Uterus (tissue), 4 donors: Measurements from ENCODE around the gene UBE4B. TPM values are rescaled to one million over a fixed set of nuclear protein-coding genes. Genes with fewer than 3 reads are reported as not detected.

Experiments used
- DNase-seq, 2 donors: peaks; one replicate each; pipeline ENCODE4 v3.0.0-alpha.2; 2019 to 2020
- H3K27ac ChIP-seq, 2 donors: fragments of 200-600 bp; sonication (generic); 1 replicate in 1 of 2; 2 replicates in 1 of 2; pipeline ENCODE4 v1.5.1; 2016 to 2018
- H3K27me3 ChIP-seq, 2 donors: fragments of 200-600 bp; sonication (generic); one replicate each; pipeline ENCODE4 v1.5.1; 2018 to 2019; ENCODE audit warnings: control low read depth in 1 of 2
- H3K36me3 ChIP-seq, 2 donors: fragments of 200-600 bp; sonication (generic); one replicate each; pipeline ENCODE4 v1.5.1; 2019; ENCODE audit warnings: control low read depth in 1 of 2
- H3K4me1 ChIP-seq, 2 donors: fragments of 200-600 bp; sonication (generic); one replicate each; pipeline ENCODE4 v1.5.1; 2018 to 2019; ENCODE audit warnings: control low read depth in 1 of 2
- H3K4me3 ChIP-seq, 2 donors: fragments of 200-600 bp; sonication (generic); 1 replicate in 1 of 2; 2 replicates in 1 of 2; pipeline ENCODE4 v1.5.1; 2018 to 2019; ENCODE audit warnings: mild to moderate bottlenecking in 1 of 2
- H3K9me3 ChIP-seq, 2 donors: fragments of 200-600 bp; sonication (generic); one replicate each; pipeline ENCODE4 v1.5.1; 2019; ENCODE audit warnings: control low read depth in 1 of 2
- POLR2A ChIP-seq, 2 donors: fragments of 450-650 bp; IDR thresholded peaks; one replicate each; pipeline ENCODE4 v1.6.1; 2016; ENCODE audit warnings: antibody characterized with exemption in 2 of 2, mild to moderate bottlenecking in 1 of 2, moderate library complexity in 1 of 2
- intact Hi-C: fragments of 100-400 bp; cut with DNase I; formaldehyde crosslinking; loops from one replicate; pipeline ENCODE4 v1.15.1; 2023; ENCODE audit warnings: low total_unique reads
- total RNA-seq, 4 donors: library from RNA; depleted of rRNA in 3 of 4; stranded (reverse); fragments of >200 nt in 3 of 4; gene quantifications; one replicate each; pipeline versions ENCODE4 v1.1.0 to v1.2.4, GENCODE V29; 2014 to 2023
- TF ChIP-seq, protein P1 (sequence below), 4 experiments: fragments of 200-600 bp in 2 of 4; fragments of 450-650 bp in 2 of 4; sonication (generic) in 2 of 4; IDR thresholded peaks; one replicate each; pipeline ENCODE4 v1.5.1; 2016 to 2019; ENCODE audit warnings: antibody characterized with exemption in 4 of 4, mild to moderate bottlenecking in 2 of 4, moderate library complexity in 1 of 4
- donor health status: DM: yes; HTN: yes; CAD: no.

UBE4B gene
- total RNA-seq, 4 donors from 2014 or later: 15.4 to 54.2 (median 30.4) TPM

DNA sequence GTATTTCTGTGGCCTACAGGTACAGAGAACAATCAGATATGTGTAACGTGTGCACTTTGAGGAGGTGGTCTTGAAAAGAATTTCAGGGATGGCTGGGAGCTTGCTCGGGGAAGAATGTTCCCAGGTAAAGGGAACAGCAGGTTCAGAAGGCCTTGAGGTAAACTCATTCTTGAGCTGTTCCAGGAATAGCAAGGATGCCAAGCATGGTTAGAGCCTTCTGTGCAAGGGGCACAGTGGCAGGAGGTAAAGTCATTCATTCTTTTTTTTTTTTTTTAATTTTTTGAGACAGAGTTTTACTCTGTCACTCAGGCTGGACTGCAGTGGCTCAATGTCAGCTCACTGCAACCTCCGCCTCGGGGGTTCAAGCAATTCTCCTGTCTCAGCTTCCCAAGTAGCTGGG lies 10.0 kb downstream of the UBE4B start:
- H3K27me3 ChIP-seq: no peaks in the 10 kb centered on the region
- TF ChIP-seq, protein P1, sequence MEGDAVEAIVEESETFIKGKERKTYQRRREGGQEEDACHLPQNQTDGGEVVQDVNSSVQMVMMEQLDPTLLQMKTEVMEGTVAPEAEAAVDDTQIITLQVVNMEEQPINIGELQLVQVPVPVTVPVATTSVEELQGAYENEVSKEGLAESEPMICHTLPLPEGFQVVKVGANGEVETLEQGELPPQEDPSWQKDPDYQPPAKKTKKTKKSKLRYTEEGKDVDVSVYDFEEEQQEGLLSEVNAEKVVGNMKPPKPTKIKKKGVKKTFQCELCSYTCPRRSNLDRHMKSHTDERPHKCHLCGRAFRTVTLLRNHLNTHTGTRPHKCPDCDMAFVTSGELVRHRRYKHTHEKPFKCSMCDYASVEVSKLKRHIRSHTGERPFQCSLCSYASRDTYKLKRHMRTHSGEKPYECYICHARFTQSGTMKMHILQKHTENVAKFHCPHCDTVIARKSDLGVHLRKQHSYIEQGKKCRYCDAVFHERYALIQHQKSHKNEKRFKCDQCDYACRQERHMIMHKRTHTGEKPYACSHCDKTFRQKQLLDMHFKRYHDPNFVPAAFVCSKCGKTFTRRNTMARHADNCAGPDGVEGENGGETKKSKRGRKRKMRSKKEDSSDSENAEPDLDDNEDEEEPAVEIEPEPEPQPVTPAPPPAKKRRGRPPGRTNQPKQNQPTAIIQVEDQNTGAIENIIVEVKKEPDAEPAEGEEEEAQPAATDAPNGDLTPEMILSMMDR (IDR thresholded peaks at IDR 0.05): no peak
- TF ChIP-seq POLR2A (IDR thresholded peaks at IDR 0.05): no peak
- H3K36me3 ChIP-seq: no peaks in the 10 kb centered on the region
- intact Hi-C loops: no loop called here
- no peak for DNase-seq
- H3K9me3 ChIP-seq: no peaks in the 10 kb centered on the region
- H3K27ac ChIP-seq: no peak overlapping the region
- H3K4me1 ChIP-seq: peaks cover 0 to 8% of the 10 kb centered on the region in 2 donors
- H3K4me3 ChIP-seq: no peak overlapping the region

DNA sequence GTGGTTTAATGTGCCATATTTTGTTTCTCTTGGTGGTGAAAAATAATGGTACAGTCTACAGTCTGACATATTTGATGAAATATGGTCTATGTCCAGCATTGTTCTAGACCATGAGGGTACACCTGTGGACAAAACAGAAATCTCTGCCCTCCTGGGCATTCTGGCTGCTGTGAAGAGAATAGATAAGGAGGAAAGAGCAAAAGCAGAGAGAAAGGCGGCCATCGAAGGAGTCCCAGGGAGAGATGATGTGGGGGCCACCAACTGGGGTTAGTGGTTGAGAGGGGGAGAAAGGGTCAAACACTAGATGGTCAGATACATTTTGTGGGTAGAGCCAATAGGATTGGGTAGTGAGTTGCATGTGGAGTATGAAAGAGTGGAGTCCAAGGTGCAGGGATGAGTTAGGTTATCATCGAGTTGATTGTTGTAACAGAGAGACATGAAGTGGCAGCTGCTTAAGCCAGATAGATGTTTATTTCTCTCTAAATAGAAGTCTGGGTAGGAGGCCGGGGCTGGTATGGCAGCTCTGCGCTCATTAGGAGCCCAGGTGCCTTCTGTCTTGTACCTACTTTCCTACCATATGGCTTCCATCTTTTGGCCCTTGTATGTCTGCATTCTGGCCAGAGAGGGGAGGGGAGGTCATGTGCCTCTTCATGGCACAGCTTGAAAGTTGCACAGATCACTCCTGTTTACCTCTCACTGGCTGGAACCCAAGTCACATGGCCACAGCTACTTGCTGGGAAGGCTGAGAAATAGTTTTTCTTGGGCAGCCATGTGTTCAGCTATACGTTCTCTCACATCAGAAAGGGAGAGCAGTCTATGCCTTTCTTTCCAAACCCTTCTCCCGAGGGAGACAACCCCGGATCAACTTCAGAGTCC lies 13.0 kb downstream of the UBE4B start:
- Histone ChIP-seq H3K27me3 (no peaks in the 10 kb centered on the region), H3K9me3 (no peaks in the 10 kb centered on the region), H3K27ac (peak overlapping the region; percentile 54 to 72), H3K36me3 (no peaks in the 10 kb centered on the region), H3K4me3 (no peak overlapping the region), H3K4me1 (peaks cover 0 to 8% of the 10 kb centered on the region in 2 donors)
- intact Hi-C loops: no loop called here
- DNase-seq: peak in 1 of 2 donors; percentile 62
- no peak for TF ChIP-seq POLR2A (IDR thresholded peaks at IDR 0.05)
- TF ChIP-seq, protein P1 (IDR thresholded peaks at IDR 0.05): no peak

- no peak overlapping the region for H3K4me3 ChIP-seq
- no peaks in the 10 kb centered on the region for H3K9me3 ChIP-seq
- no peaks in the 10 kb centered on the region for H3K36me3 ChIP-seq
- H3K27ac ChIP-seq: peak overlapping the region; percentile 54 to 72
- H3K4me1 ChIP-seq: peaks cover 0 to 8% of the 10 kb centered on the region in 2 donors
- intact Hi-C loops: no loop called here
- H3K27me3 ChIP-seq: no peaks in the 10 kb centered on the region
- DNase-seq: no peak
- no peak for TF ChIP-seq POLR2A (IDR thresholded peaks at IDR 0.05)
- TF ChIP-seq, protein P1 (IDR thresholded peaks at IDR 0.05): no peak
Observed at GRCh38 chr1:10046356-10047085, 13.8 kb downstream of the UBE4B start.

GRCh38 chr1:10048601-10049000 lies 15.8 kb downstream of the UBE4B start:
- Histone ChIP-seq H3K9me3 (no peaks in the 10 kb centered on the region), H3K27ac (no peak overlapping the region), H3K27me3 (no peaks in the 10 kb centered on the region), H3K4me3 (no peak overlapping the region), H3K36me3 (no peaks in the 10 kb centered on the region), H3K4me1 (peaks cover 0 to 8% of the 10 kb centered on the region in 2 donors)
- no peak for DNase-seq
- TF ChIP-seq, protein P1 (IDR thresholded peaks at IDR 0.05): no peak
- TF ChIP-seq POLR2A (IDR thresholded peaks at IDR 0.05): no peak
- intact Hi-C loops: no loop called here

- no peak for DNase-seq
- H3K36me3 ChIP-seq: no peaks in the 10 kb centered on the region
- H3K27me3 ChIP-seq: no peaks in the 10 kb centered on the region
- TF ChIP-seq POLR2A (IDR thresholded peaks at IDR 0.05): no peak
- TF ChIP-seq, protein P1 (IDR thresholded peaks at IDR 0.05): no peak
- peaks cover 0 to 8% of the 10 kb centered on the region in 2 donors for H3K4me1 ChIP-seq
- intact Hi-C loops: no loop called here
- no peak overlapping the region for H3K4me3 ChIP-seq
- no peaks in the 10 kb centered on the region for H3K9me3 ChIP-seq
- H3K27ac ChIP-seq: no peak overlapping the region
Observed at GRCh38 chr1:10050611-10051010, 17.9 kb downstream of the UBE4B start.
